ENCODE data around the gene SGO1. TPM values are rescaled to one million over a fixed set of nuclear protein-coding genes. Genes with fewer than 3 reads are reported as not detected.

Gene SGO1
- 14.8 to 19.4 TPM (median 15.6 TPM) in 5 replicates for total RNA-seq (2022; extraction: Qiagen RNA extraction; ENCODE audit: low read depth)

DNA sequence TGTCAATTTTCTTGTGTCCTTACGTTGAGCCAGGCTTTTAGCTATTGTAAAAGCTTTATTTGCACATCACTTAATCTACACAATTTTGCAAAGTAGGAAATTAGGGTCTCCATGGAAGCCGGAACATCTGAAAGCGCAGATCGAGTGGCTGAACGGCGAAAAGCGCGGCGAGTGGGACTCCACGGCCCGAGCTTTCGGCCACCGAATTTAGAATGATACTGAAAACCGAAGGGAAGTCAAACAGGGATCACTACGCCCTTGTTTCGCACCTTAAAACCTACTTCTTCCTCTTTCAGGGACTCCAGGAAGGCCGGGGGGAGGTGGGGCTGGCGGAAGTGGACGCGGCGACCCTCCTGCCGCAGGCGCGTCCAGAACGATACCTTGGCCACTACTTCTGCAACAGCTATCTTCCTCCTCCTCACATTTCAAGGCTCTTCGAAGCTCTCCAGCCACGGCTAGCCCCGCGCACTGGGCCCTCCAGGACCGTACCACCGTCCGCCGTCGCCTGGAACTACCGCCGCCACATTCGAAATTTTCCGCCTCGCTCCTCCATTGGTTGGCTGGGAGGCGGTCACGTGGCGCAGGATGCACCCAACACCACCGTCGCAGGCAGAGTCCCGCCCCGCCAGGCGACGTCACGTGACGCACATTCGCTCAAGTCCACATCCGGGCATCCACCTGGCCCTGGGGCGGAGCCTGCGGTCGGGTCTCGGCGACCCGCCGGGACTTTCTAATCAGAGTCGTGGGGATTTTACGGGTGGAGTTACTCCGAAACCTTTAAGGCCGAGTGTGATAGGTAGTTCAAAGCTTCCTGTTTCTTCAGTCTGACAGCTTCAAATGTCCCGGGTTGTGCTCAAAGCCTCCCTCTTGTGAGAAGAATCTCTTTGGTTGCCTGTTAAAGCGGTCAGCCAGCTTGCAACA is at the start of gene SGO1:
Gene SGO1, minus strand, starts transcription at position 528 of the 921 bp plus-strand sequence. CDS start 2,179 bp downstream, outside the sequence.

Other genes with a start within 250 kb of the SGO1 start
- gene RAB5A, start 239.1 kb downstream of the SGO1 start, total RNA-seq (2022; extraction: Qiagen RNA extraction; ENCODE audit: low read depth) = 39.1 to 65.0 TPM (median 42.7 TPM) in 5 replicates
- not detected in 5 replicates for gene PP2D1, start 173.9 kb downstream of the SGO1 start, total RNA-seq (2022; extraction: Qiagen RNA extraction; ENCODE audit: low read depth)
- 4.3 to 7.7 TPM (median 4.9 TPM) in 5 replicates for gene KAT2B, start 145.8 kb downstream of the SGO1 start, total RNA-seq (2022; extraction: Qiagen RNA extraction; ENCODE audit: low read depth)

Data from A549 treated with CpdA at 1 μM for 4 hours (cell line).